ENCODE data around the gene SETD1A.

GRCh38 chr16:30928390-30928789 lies 29.2 kb upstream of the SETD1A start:
- TF ChIP-seq, protein P1, sequence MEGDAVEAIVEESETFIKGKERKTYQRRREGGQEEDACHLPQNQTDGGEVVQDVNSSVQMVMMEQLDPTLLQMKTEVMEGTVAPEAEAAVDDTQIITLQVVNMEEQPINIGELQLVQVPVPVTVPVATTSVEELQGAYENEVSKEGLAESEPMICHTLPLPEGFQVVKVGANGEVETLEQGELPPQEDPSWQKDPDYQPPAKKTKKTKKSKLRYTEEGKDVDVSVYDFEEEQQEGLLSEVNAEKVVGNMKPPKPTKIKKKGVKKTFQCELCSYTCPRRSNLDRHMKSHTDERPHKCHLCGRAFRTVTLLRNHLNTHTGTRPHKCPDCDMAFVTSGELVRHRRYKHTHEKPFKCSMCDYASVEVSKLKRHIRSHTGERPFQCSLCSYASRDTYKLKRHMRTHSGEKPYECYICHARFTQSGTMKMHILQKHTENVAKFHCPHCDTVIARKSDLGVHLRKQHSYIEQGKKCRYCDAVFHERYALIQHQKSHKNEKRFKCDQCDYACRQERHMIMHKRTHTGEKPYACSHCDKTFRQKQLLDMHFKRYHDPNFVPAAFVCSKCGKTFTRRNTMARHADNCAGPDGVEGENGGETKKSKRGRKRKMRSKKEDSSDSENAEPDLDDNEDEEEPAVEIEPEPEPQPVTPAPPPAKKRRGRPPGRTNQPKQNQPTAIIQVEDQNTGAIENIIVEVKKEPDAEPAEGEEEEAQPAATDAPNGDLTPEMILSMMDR (IDR thresholded peaks at IDR 0.05; ENCODE audit: control extremely low read depth in 1 of 3, insufficient read depth in 1 of 3, low read depth in 1 of 3, low read length in 3 of 3): no peak
- TF ChIP-seq EZH2 (IDR thresholded peaks at IDR 0.05; ENCODE audit: low read depth, low read length, severe bottlenecking) (no peak), POLR2A (IDR thresholded peaks at IDR 0.05; ENCODE audit: control extremely low read depth in 1 of 2, low read depth in 2 of 2, low read length in 2 of 2) (no peak), CBX8 (IDR thresholded peaks at IDR 0.05; ENCODE audit: borderline replicate concordance, low read depth, low read length) (no peak), ZNF274 (IDR thresholded peaks at IDR 0.05; ENCODE audit: borderline replicate concordance, extremely low read depth, low read length) (no peak), ASH2L (IDR thresholded peaks at IDR 0.05; ENCODE audit: low read length) (no peak), JUND (IDR thresholded peaks at IDR 0.05; ENCODE audit: low read length) (no peak), EGR1 (IDR thresholded peaks at IDR 0.05; ENCODE audit: borderline replicate concordance, low read depth, low read length) (no peak)
- TF ChIP-seq, protein P2, sequence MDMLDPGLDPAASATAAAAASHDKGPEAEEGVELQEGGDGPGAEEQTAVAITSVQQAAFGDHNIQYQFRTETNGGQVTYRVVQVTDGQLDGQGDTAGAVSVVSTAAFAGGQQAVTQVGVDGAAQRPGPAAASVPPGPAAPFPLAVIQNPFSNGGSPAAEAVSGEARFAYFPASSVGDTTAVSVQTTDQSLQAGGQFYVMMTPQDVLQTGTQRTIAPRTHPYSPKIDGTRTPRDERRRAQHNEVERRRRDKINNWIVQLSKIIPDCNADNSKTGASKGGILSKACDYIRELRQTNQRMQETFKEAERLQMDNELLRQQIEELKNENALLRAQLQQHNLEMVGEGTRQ (IDR thresholded peaks at IDR 0.05; ENCODE audit: low read length): no peak

All from H1 (cell line).